Measurements from ENCODE around the gene DMRTC2.
A peak's percentile ranks its signal among the peaks of the same experiment; 100 is the strongest.

Gene DMRTC2

DNA sequence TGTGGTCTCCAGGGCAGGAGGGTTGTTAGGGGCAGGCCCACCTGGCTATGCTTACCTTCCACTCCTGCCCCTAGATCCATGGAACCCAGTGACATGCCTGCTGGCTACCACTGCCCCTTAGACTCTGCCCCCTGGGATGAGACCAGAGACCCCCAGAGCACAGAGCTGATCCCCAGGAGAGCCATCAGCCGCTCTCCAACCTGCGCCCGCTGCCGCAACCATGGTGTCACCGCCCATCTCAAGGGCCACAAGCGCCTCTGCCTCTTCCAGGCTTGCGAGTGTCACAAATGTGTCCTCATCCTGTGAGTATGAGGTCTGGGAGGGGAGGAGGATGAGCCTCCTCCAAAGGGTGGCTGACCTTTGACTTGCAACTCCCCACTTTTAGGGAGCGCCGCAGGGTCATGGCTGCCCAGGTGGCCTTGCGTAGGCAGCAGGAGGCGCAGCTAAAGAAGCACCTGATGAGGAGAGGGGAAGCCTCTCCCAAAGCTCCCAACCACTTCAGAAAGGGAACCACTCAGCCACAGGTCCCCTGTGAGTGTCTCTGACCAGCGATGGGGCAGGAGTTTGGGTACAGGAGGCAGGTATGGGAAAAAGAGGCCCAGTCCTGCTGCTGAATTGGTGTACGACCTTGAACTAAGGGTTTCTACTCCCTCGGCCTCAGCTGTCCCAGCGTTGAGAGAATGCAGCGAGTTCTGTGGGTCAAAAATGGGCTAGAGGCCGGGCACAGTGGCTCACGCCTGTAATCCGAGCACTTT lies 2.7 kb downstream of the DMRTC2 start:
- no peak for DNase-seq

DNA sequence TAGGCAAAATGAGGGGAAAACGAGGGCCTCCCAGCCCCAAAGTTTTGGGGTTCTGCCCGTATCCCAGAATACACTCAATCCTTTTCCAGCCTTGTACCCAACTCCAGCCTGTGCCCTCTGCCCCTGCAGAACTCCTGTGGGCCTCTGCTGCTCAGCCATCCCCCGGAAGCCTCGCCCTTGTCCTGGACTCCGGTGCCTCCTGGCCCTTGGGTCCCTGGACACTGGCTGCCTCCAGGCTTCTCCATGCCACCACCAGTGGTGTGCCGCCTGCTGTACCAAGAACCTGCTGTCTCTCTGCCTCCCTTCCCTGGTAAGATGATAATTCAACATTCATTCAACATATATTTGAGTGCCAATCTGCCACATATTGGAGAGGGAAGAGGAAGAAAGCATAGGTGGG lies 3.8 kb downstream of the DMRTC2 start:
- DNase-seq, result no peak

DNA sequence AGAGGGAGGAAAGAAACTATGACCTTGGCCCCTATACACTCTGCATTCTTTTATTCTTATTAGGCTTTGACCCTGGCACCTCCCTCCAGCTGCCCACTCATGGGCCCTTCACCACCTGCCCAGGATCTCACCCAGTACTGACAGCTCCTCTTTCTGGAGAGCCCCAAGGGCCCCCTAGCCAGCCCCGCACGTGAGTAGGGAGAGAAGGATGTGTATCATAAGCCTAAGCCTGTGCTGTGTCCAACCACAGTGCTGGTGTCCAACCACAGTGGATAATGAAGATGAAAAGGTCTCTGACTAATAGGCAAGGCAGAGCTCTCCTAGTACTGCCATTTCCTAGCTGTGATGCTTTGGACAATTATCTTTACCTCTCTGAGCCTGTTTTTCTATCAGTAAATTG lies 4.2 kb downstream of the DMRTC2 start:
- no peak for DNase-seq

GRCh38 chr19:41850381-41850780 lies 5.5 kb downstream of the DMRTC2 start:
- DNase-seq, result no peak

GRCh38 chr19:41851456-41851855 lies 6.6 kb downstream of the DMRTC2 start:
- no peak for DNase-seq

- no peak for DNase-seq
Observed at GRCh38 chr19:41853344-41853743, 8.5 kb downstream of the DMRTC2 start.

DNA sequence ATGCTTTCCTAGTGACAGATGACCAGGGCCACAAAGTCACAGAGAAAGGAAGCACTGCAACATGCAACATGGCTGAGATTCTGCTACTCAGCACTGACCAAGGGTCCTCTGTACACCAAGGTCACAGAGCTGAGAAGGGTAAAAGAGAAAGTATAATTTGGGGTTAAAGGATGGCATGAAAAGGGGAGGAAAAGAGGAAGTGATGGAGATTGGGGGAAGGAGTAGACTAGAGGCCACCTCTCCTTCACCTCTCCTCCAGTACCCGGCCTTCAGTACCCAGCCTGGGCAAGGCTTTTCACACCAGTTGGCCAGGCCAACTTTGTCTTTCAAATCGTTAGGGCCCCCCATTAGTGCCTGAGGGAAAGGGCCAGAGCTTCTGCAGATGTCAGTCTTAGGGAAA lies 8.9 kb downstream of the DMRTC2 start:
- DNase-seq, result no peak

DNA sequence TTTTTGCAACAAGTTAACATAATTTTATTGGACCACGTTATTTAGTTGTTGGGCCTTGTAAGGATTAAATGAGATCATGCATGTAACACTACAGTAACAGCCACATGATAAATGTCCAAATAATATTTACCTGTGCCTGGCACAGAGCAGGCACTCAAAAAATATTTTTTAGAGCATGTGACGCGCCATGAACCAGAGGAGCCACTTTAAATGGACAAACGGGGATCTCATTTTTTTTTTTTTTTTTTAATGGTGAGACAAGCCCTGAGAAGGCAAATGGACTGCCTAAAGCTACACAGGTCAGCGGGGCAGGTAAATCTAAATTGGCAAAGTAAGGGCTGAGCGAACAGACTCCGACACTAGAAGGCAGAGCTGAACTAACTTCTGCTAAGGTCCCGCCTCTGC lies 14.4 kb downstream of the DMRTC2 start:
- no peak for DNase-seq

DNA sequence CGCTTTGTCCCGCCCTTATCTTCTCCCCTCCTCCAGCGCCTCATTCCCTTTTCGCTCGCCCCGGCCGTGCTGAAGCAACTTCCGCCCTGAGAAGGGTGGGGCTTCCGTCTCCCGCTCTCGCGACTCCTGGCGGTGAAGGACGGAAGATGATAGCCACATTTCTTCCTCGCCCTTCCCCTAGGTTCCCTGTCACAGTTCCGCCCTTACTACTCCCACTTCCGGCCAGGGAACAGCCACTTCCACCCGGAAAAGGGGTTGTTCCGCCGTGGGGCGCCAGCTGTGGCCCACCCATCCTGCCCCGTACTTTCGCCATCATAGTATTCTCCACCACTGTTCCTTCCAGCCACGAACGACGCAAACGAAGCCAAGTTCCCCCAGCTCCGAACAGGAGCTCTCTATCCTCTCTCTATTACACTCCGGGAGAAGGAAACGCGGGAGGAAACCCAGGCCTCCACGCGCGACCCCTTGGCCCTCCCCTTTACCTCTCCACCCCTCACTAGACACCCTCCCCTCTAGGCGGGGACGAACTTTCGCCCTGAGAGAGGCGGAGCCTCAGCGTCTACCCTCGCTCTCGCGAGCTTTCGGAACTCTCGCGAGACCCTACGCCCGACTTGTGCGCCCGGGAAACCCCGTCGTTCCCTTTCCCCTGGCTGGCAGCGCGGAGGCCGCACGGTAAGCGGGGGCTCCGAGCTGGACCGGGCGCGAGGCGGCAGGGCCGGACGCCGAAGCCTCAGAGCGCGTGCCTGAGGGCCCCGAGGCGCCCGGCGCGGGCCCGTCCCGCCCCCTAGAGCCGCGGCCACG lies 15.0 kb downstream of the DMRTC2 start, which contains the start of gene RPS19:
RPS19 (plus strand) TSS at position 638 of the 801 bp plus-strand sequence. CDS start 520 bp downstream, outside the sequence.
- peak; percentile 99 for DNase-seq

DNA sequence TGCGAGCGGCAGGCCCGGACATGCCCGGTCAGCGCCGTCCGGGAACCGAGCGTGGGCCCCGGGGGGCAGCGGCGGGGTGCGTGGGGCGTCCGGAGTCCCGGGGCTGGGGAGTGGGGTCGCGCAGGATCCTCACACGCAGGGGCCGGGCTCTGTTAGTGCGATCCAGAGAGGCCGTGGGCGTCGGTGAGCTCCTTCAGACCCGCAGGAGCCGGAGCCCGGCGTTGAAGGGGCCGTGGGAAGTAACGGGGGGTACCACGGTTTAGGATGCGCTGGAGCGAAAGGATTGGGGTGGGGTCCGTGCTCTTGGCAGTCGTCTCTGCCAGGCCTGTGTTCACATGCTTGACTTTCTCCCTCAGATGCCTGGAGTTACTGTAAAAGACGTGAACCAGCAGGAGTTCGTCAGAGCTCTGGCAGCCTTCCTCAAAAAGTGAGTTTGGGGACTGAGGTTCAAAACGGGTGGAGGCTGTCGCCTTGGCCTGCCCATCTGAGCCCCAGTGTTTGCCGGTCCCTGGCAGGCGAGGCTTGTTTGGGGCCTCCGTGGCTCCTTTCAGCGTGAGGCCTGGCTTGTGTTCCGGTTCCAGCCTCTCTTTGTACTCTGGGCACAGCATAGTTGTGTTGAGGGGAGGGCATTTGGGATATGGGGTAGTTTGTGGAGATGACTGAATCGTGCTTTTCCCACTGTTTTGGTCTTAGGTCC lies 15.7 kb downstream of the DMRTC2 start:
- DNase-seq, result no peak

- no peak for DNase-seq
Observed at GRCh38 chr19:41861116-41861768, 16.4 kb downstream of the DMRTC2 start.

GRCh38 chr19:41861846-41862245 lies 17.0 kb downstream of the DMRTC2 start:
- DNase-seq, result no peak

DNA sequence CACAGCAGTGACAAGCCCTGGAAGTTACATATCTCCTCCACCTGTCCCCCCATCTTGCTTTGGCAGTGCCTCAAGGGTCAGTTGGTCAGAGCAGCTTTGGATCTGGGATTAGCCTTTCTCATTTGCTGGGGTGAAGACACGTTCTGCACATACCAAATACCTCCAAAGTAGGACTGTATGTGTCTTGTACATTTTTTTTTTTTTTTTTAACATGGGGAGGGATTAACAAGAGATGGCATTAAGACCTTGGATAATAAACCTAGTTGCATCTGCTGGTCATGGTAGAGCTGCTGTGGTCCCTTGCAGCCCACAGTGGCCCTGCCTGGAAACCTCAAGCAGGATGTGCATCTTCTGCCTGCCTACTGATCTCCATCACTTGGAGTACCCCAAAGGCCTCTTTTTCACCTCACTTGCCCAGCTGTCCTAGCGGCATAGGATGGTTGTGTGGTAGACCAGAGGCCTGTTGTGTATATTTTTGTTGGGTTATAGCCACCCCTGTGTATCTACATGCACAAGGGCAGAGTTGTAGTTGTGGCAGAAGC lies 17.7 kb downstream of the DMRTC2 start:
- no peak for DNase-seq

GRCh38 chr19:41863209-41863931 lies 18.5 kb downstream of the DMRTC2 start:
- no peak for DNase-seq

GRCh38 chr19:41864374-41864773 lies 19.5 kb downstream of the DMRTC2 start:
- no peak for DNase-seq

GRCh38 chr19:41866284-41866683 lies 21.4 kb downstream of the DMRTC2 start:
- DNase-seq, result no peak

GRCh38 chr19:41868120-41868988 lies 23.5 kb downstream of the DMRTC2 start:
- no peak for DNase-seq

DNA sequence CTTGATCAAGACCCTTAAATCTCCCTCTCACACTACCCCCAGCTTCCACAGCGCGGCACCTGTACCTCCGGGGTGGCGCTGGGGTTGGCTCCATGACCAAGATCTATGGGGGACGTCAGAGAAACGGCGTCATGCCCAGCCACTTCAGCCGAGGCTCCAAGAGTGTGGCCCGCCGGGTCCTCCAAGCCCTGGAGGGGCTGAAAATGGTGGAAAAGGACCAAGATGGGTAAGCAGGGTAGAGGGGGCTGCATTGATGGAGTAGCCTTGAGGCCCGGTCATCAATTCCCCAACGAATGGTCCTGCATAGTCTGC lies 24.1 kb downstream of the DMRTC2 start:
- no peak for DNase-seq

GRCh38 chr19:41869374-41869955 lies 24.6 kb downstream of the DMRTC2 start:
- no peak for DNase-seq

DNA sequence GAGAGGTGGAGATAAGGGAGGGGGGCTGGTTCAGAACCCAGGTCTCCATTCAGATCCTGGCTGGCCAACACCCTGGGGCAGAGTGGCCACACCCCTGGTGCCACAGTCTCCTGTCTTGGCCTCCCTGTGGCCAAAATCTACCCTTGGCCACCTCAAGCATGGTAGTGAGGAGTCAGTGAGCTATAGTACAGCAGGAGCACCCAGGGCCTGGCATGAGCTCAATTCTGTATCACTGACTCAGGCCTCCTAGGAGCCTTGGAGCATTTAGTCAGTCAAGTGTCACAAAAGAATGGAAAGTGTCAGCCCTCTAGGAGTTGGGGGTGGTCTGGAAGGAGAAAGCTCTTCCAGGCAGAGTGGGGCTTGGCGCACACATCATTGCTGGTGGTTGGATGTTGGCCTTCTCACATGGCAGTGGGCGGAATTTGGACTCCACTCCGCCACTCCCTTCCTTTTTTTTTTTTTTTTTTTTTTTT lies 25.6 kb downstream of the DMRTC2 start:
- no peak for DNase-seq
